HEK293 (cell line): Measurements from ENCODE around the gene MAGI2.

Experiments used
- CTCF ChIA-PET: fragments of 350-600 bp; formaldehyde crosslinking; extraction: SDS; loops from one replicate; lab custom pipeline; 2021; ENCODE audit warnings: antibody characterized with exemption; lab: Yijun Ruan, JAX
- POLR2A ChIA-PET: fragments of 300-600 bp; formaldehyde crosslinking; extraction: SDS; loops from one replicate; lab custom pipeline; 2020; ENCODE audit warnings: antibody characterized with exemption, inconsistent platforms; lab: Yijun Ruan, JAX
- H3K27ac ChIP-seq: fragments of 200-500 bp; sonication (Bioruptor generic); 2 replicates; pipeline ENCODE4 v1.5.1; 2014; ENCODE audit warnings: low read depth, low read length, control low read depth, inconsistent platforms; ENCODE audit errors: extremely low read depth
- H3K36me3 ChIP-seq, 2 experiments: fragments of 200-500 bp in 1 of 2; sonication (Bioruptor generic) in 1 of 2; 1 replicate in 1 of 2; 2 replicates in 1 of 2; pipeline ENCODE4 v1.5.1; 2014 to 2017; ENCODE audit warnings: inconsistent platforms in 2 of 2, low read length in 2 of 2; ENCODE audit not compliant: control insufficient read depth in 2 of 2, insufficient read depth in 1 of 2
- H3K4me1 ChIP-seq: fragments of 200-500 bp; sonication (Bioruptor generic); 2 replicates; pipeline ENCODE4 v1.5.1; 2014; ENCODE audit warnings: mild to moderate bottlenecking, low read length, inconsistent platforms; ENCODE audit not compliant: control insufficient read depth, insufficient read depth
- H3K4me3 ChIP-seq: 2 replicates; pipeline ENCODE4 v1.5.1; 2011; ENCODE audit warnings: low read depth, mild to moderate bottlenecking, control low read depth, low read length, moderate library complexity
- H3K9me3 ChIP-seq: fragments of 200-500 bp; sonication (Bioruptor generic); 2 replicates; pipeline ENCODE4 v1.5.1; 2014; ENCODE audit warnings: low read depth, low read length, inconsistent platforms; ENCODE audit not compliant: control insufficient read depth, insufficient read depth
- OVOL3 ChIP-seq: fragments of 450-650 bp; formaldehyde crosslinking; IDR thresholded peaks from 2 replicates; pipeline ENCODE4 v1.5.1; 2016; ENCODE audit warnings: missing biosample characterization, missing genetic modification characterization
- SP2 ChIP-seq: fragments of 450-650 bp; formaldehyde crosslinking; IDR thresholded peaks from 2 replicates; pipeline ENCODE4 v1.5.1; 2016; ENCODE audit warnings: missing biosample characterization, missing genetic modification characterization
- ZFHX2 ChIP-seq: fragments of 450-650 bp; formaldehyde crosslinking; conservative IDR thresholded peaks from 2 replicates; pipeline ENCODE4 v1.5.1; 2016; ENCODE audit warnings: missing biosample characterization, missing genetic modification characterization
- ZNF16 ChIP-seq: fragments of 450-650 bp; formaldehyde crosslinking; IDR thresholded peaks from 2 replicates; pipeline ENCODE4 v1.5.1; 2016; ENCODE audit warnings: low read depth, missing biosample characterization, missing genetic modification characterization
- ZNF175 ChIP-seq: fragments of 450-650 bp; formaldehyde crosslinking; IDR thresholded peaks from 2 replicates; pipeline ENCODE4 v1.5.1; 2016; ENCODE audit warnings: missing biosample characterization, missing genetic modification characterization
- ZNF211 ChIP-seq: fragments of 450-650 bp; formaldehyde crosslinking; IDR thresholded peaks from 2 replicates; pipeline ENCODE4 v1.5.1; 2016; ENCODE audit warnings: low read depth, missing biosample characterization, missing genetic modification characterization
- ZNF214 ChIP-seq: fragments of 450-650 bp; formaldehyde crosslinking; IDR thresholded peaks from 2 replicates; pipeline ENCODE4 v1.5.1; 2017; ENCODE audit warnings: missing biosample characterization, mild to moderate bottlenecking, missing genetic modification characterization, borderline replicate concordance
- ZNF324 ChIP-seq: fragments of 450-650 bp; formaldehyde crosslinking; IDR thresholded peaks from 2 replicates; pipeline ENCODE4 v1.5.1; 2016; ENCODE audit warnings: missing biosample characterization, missing genetic modification characterization
- ZNF350 ChIP-seq: fragments of 450-650 bp; formaldehyde crosslinking; IDR thresholded peaks from 2 replicates; pipeline ENCODE4 v1.5.0; 2017; ENCODE audit warnings: missing biosample characterization, mild to moderate bottlenecking, missing genetic modification characterization
- ZNF366 ChIP-seq: fragments of 450-650 bp; formaldehyde crosslinking; conservative IDR thresholded peaks from 2 replicates; pipeline ENCODE4 v1.5.1; 2016; ENCODE audit warnings: missing biosample characterization, missing genetic modification characterization
- ZNF433 ChIP-seq: fragments of 450-650 bp; formaldehyde crosslinking; IDR thresholded peaks from 2 replicates; pipeline ENCODE4 v1.5.1; 2016; ENCODE audit warnings: missing biosample characterization, missing genetic modification characterization, low read depth
- ZNF473 ChIP-seq: fragments of 450-650 bp; formaldehyde crosslinking; IDR thresholded peaks from 2 replicates; pipeline ENCODE4 v1.5.1; 2017; ENCODE audit warnings: missing biosample characterization, missing genetic modification characterization
- ZNF549 ChIP-seq: fragments of 450-650 bp; IDR thresholded peaks from 2 replicates; pipeline ENCODE4 v1.5.1; 2018; ENCODE audit warnings: missing biosample characterization, missing genetic modification characterization, mild to moderate bottlenecking, inconsistent platforms, moderate library complexity
- ZNF558 ChIP-seq: fragments of 450-650 bp; formaldehyde crosslinking; IDR thresholded peaks from 2 replicates; pipeline ENCODE4 v1.5.1; 2016; ENCODE audit warnings: missing biosample characterization, missing genetic modification characterization
- ZNF654 ChIP-seq: fragments of 450-650 bp; formaldehyde crosslinking; IDR thresholded peaks from 2 replicates; pipeline ENCODE4 v1.5.1; 2016; ENCODE audit warnings: low read depth, missing biosample characterization, missing genetic modification characterization
- ZNF843 ChIP-seq: fragments of 450-650 bp; formaldehyde crosslinking; IDR thresholded peaks from 2 replicates; pipeline ENCODE4 v1.5.1; 2016; ENCODE audit warnings: missing biosample characterization, missing genetic modification characterization
- TF ChIP-seq, protein P1 (sequence below): fragments of 450-650 bp; formaldehyde crosslinking; IDR thresholded peaks from 2 replicates; pipeline ENCODE4 v1.5.1; 2016; ENCODE audit warnings: missing biosample characterization, missing genetic modification characterization
- TF ChIP-seq, protein P2 (sequence below): fragments of 450-650 bp; formaldehyde crosslinking; optimal IDR thresholded peaks from 2 replicates; pipeline ENCODE3; 2016; ENCODE audit warnings: missing biosample characterization, mild to moderate bottlenecking, missing genetic modification characterization
- TF ChIP-seq, protein P3 (sequence below): fragments of 450-650 bp; formaldehyde crosslinking; IDR thresholded peaks from 2 replicates; pipeline ENCODE4 v1.5.1; 2016; ENCODE audit warnings: missing biosample characterization, missing genetic modification characterization

Gene MAGI2

GRCh38 chr7:78134256-78134655 lies 1319.2 kb downstream of the MAGI2 start:
- Histone ChIP-seq H3K4me3 (no peak overlapping the region), H3K36me3 (no peaks in the 10 kb centered on the region), H3K27ac (no peak overlapping the region), H3K9me3 (no peaks in the 10 kb centered on the region), H3K4me1 (no peaks in the 10 kb centered on the region)
- ChIA-PET CTCF (interaction anchor here (0.6 to 2.8 kb wide), 27 partner anchors 9 to 1043 kb away, joined by 3 to 22 read pairs (median 4); no protein-coding TSS in a partner anchor), POLR2A (no interaction called here)
- TF ChIP-seq ZNF473 (tag by site-specific recombination) (no peak), ZFHX2 (tag by site-specific recombination) (no peak), ZNF211 (tag by site-specific recombination) (no peak), ZNF654 (peak; percentile 60), ZNF549 (no peak), ZNF324 (no peak)

- Histone ChIP-seq H3K27ac (no peak overlapping the region), H3K4me3 (no peak overlapping the region), H3K4me1 (no peaks in the 10 kb centered on the region), H3K9me3 (no peaks in the 10 kb centered on the region), H3K36me3 (no peaks in the 10 kb centered on the region)
- POLR2A ChIA-PET = no interaction called here
- TF ChIP-seq ZNF350 (tag by site-specific recombination) = no peak
- no peak for TF ChIP-seq ZNF558 (tag by site-specific recombination)
- no peak for TF ChIP-seq ZNF366 (tag by site-specific recombination)
- TF ChIP-seq ZNF433 = no peak
- no peak for TF ChIP-seq OVOL3 (tag by site-specific recombination)
- TF ChIP-seq, protein P1, sequence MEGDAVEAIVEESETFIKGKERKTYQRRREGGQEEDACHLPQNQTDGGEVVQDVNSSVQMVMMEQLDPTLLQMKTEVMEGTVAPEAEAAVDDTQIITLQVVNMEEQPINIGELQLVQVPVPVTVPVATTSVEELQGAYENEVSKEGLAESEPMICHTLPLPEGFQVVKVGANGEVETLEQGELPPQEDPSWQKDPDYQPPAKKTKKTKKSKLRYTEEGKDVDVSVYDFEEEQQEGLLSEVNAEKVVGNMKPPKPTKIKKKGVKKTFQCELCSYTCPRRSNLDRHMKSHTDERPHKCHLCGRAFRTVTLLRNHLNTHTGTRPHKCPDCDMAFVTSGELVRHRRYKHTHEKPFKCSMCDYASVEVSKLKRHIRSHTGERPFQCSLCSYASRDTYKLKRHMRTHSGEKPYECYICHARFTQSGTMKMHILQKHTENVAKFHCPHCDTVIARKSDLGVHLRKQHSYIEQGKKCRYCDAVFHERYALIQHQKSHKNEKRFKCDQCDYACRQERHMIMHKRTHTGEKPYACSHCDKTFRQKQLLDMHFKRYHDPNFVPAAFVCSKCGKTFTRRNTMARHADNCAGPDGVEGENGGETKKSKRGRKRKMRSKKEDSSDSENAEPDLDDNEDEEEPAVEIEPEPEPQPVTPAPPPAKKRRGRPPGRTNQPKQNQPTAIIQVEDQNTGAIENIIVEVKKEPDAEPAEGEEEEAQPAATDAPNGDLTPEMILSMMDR = no peak
- TF ChIP-seq ZNF175 = no peak
- TF ChIP-seq, protein P2, sequence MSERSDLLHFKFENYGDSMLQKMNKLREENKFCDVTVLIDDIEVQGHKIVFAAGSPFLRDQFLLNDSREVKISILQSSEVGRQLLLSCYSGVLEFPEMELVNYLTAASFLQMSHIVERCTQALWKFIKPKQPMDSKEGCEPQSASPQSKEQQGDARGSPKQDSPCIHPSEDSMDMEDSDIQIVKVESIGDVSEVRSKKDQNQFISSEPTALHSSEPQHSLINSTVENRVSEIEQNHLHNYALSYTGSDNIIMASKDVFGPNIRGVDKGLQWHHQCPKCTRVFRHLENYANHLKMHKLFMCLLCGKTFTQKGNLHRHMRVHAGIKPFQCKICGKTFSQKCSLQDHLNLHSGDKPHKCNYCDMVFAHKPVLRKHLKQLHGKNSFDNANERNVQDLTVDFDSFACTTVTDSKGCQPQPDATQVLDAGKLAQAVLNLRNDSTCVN (tag by site-specific recombination) = no peak
- no peak for TF ChIP-seq ZNF843 (tag by site-specific recombination)
- no peak for TF ChIP-seq ZNF16 (tag by site-specific recombination)
- TF ChIP-seq, protein P3, sequence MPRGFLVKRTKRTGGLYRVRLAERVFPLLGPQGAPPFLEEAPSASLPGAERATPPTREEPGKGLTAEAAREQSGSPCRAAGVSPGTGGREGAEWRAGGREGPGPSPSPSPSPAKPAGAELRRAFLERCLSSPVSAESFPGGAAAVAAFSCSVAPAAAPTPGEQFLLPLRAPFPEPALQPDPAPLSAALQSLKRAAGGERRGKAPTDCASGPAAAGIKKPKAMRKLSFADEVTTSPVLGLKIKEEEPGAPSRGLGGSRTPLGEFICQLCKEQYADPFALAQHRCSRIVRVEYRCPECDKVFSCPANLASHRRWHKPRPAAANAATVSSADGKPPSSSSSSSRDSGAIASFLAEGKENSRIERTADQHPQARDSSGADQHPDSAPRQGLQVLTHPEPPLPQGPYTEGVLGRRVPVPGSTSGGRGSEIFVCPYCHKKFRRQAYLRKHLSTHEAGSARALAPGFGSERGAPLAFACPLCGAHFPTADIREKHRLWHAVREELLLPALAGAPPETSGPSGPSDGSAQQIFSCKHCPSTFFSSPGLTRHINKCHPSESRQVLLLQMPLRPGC (tag by site-specific recombination) = no peak
- TF ChIP-seq ZNF214 = no peak
- CTCF ChIA-PET = no interaction called here
Observed at GRCh38 chr7:78130446-78131215, 1322.8 kb downstream of the MAGI2 start.

- no peak for TF ChIP-seq SP2 (tag by site-specific recombination)
- Histone ChIP-seq H3K9me3 (no peaks in the 10 kb centered on the region), H3K4me1 (no peaks in the 10 kb centered on the region), H3K36me3 (no peaks in the 10 kb centered on the region), H3K4me3 (no peak overlapping the region), H3K27ac (no peak overlapping the region)
- ChIA-PET POLR2A (no interaction called here), CTCF (no interaction called here)
Observed at GRCh38 chr7:78129865-78130264, 1323.6 kb downstream of the MAGI2 start.
